Glutamatergic neuron (in vitro differentiated cells): ENCODE measurements around the gene RIGI. TPM values are rescaled to one million over a fixed set of nuclear protein-coding genes. Genes with fewer than 3 reads are reported as not detected.

Experiments used
- DNase-seq: peaks from one replicate; pipeline ENCODE4 v3.0.0; 2022
- H3K27ac Mint-ChIP-seq: one replicate; pipeline ENCODE4 v1.8.0; 2020; ENCODE audit warnings: mild to moderate bottlenecking, mixed read lengths, inconsistent platforms; ENCODE audit not compliant: unreplicated experiment
- H3K27me3 Mint-ChIP-seq: one replicate; pipeline ENCODE4 v1.8.0; 2020; ENCODE audit warnings: mild to moderate bottlenecking, moderate library complexity, mixed read lengths, inconsistent platforms; ENCODE audit not compliant: unreplicated experiment
- H3K36me3 Mint-ChIP-seq: one replicate; pipeline ENCODE4 v1.8.0; 2020; ENCODE audit warnings: mild to moderate bottlenecking, mixed read lengths, inconsistent platforms; ENCODE audit not compliant: unreplicated experiment
- H3K4me1 Mint-ChIP-seq: one replicate; pipeline ENCODE4 v1.8.0; 2020; ENCODE audit warnings: mild to moderate bottlenecking, low read depth, mixed read lengths, inconsistent platforms; ENCODE audit not compliant: unreplicated experiment
- H3K4me3 Mint-ChIP-seq: one replicate; pipeline ENCODE4 v1.8.0; 2020; ENCODE audit warnings: mild to moderate bottlenecking, mixed read lengths, inconsistent platforms; ENCODE audit not compliant: unreplicated experiment
- H3K9me3 Mint-ChIP-seq: one replicate; pipeline ENCODE4 v1.8.0; 2020; ENCODE audit warnings: mild to moderate bottlenecking, moderate library complexity, mixed read lengths, inconsistent platforms; ENCODE audit not compliant: unreplicated experiment
- CTCF ChIP-seq: fragments of 200-600 bp; sonication (generic); IDR thresholded peaks from one replicate; pipeline ENCODE4 v1.5.0; 2021; ENCODE audit not compliant: partially characterized antibody, unreplicated experiment
- total RNA-seq: library from RNA; stranded (reverse); fragmentation: NEBNext Ultra II Directional; extraction: Animal tissue kit (Norgen Biotek cat#: 25700); gene quantifications from one replicate; pipeline ENCODE4 v1.2.1, GENCODE V29; 2021; ENCODE audit not compliant: unreplicated experiment

The RIGI gene
- total RNA-seq, 1 donor from 2014 or later, result 3.0 TPM

GRCh38 chr9:32571969-32572899, 46.2 kb upstream of the RIGI start:
- TF ChIP-seq CTCF, result peak; percentile 76
- Mint-ChIP-seq H3K9me3 (peaks cover 3% of the 10 kb centered on the region), H3K27ac (peak overlapping the region; percentile 93), H3K36me3 (no peaks in the 10 kb centered on the region), H3K27me3 (peaks cover 6% of the 10 kb centered on the region), H3K4me3 (peak overlapping the region; percentile 95), H3K4me1 (peaks cover 8% of the 10 kb centered on the region)
- peak; percentile 68 for DNase-seq

GRCh38 chr9:32570262-32570661, 44.3 kb upstream of the RIGI start:
- Mint-ChIP-seq H3K36me3 (no peaks in the 10 kb centered on the region), H3K4me1 (peaks cover 8% of the 10 kb centered on the region), H3K9me3 (peaks cover 3% of the 10 kb centered on the region), H3K27ac (peak overlapping the region; percentile 30), H3K4me3 (no peak overlapping the region), H3K27me3 (peaks cover 6% of the 10 kb centered on the region)
- no peak for DNase-seq
- TF ChIP-seq CTCF, result no peak

- Mint-ChIP-seq H3K4me1 (peaks cover 2% of the 10 kb centered on the region), H3K36me3 (no peaks in the 10 kb centered on the region), H3K27me3 (peaks cover 1% of the 10 kb centered on the region), H3K9me3 (peaks cover 1% of the 10 kb centered on the region), H3K4me3 (no peak overlapping the region), H3K27ac (no peak overlapping the region)
- no peak for TF ChIP-seq CTCF
- DNase-seq, result no peak
Observed at GRCh38 chr9:32566770-32567169, 40.8 kb upstream of the RIGI start.

GRCh38 chr9:32565967-32566366, 40.0 kb upstream of the RIGI start:
- Mint-ChIP-seq H3K27ac (no peak overlapping the region), H3K4me3 (no peak overlapping the region), H3K9me3 (peaks cover 1% of the 10 kb centered on the region), H3K4me1 (no peaks in the 10 kb centered on the region), H3K36me3 (no peaks in the 10 kb centered on the region), H3K27me3 (peaks cover 1% of the 10 kb centered on the region)
- DNase-seq, result no peak
- TF ChIP-seq CTCF, result no peak

- no peak for TF ChIP-seq CTCF
- Mint-ChIP-seq H3K36me3 (no peaks in the 10 kb centered on the region), H3K9me3 (no peaks in the 10 kb centered on the region), H3K4me1 (no peaks in the 10 kb centered on the region), H3K27me3 (peaks cover under 1% of the 10 kb centered on the region), H3K27ac (no peak overlapping the region), H3K4me3 (no peak overlapping the region)
- no peak for DNase-seq
Observed at GRCh38 chr9:32558408-32558934, 32.5 kb upstream of the RIGI start.
